Naive thymus-derived CD4-positive, alpha-beta T cell (primary cell): ENCODE results near the gene TIMELESS. TPM values are rescaled to one million over a fixed set of nuclear protein-coding genes. Genes with fewer than 3 reads are reported as not detected.

Experiments used
- ATAC-seq: fragments of 150-1000 bp; cut with Tn5 transposase; 2 replicates; pipeline ENCODE4 v1.10.0; 2021; ENCODE audit warnings: mild to moderate bottlenecking, moderate library complexity
- CTCF ChIA-PET: fragments of 350-600 bp; sonication (Branson Sonifier 250); formaldehyde crosslinking; loops from one replicate; lab custom pipeline; 2021; ENCODE audit warnings: antibody characterized with exemption; lab: Charles Lee
- POLR2A ChIA-PET: fragments of 350-600 bp; sonication (Branson Sonifier 250); formaldehyde crosslinking; loops from one replicate; lab custom pipeline; 2021; ENCODE audit warnings: antibody characterized with exemption, inconsistent platforms; lab: Charles Lee
- DNase-seq, 9 donors: peaks; one replicate each; pipeline versions ENCODE4 v3.0.0 to v3.0.0-alpha.2; 2020 to 2022; ENCODE audit warnings: mixed read lengths in 1 of 9
- H3K27ac ChIP-seq: one replicate; pipeline ENCODE4 v1.7.0; 2013; ENCODE audit warnings: mild to moderate bottlenecking, low read depth, low read length, moderate library complexity
- H3K27me3 ChIP-seq, 2 donors: one replicate each; pipeline ENCODE4 v1.7.0; 2013; ENCODE audit warnings: low read length in 2 of 2, mild to moderate bottlenecking in 2 of 2, moderate library complexity in 2 of 2; ENCODE audit not compliant: control insufficient read depth in 2 of 2, insufficient read depth in 2 of 2
- H3K36me3 ChIP-seq, 3 experiments: 1 replicate in 2 of 3; 2 replicates in 1 of 3; pipeline ENCODE4 v1.7.0; 2013; ENCODE audit warnings: low read length in 3 of 3, mild to moderate bottlenecking in 3 of 3, moderate library complexity in 1 of 3; ENCODE audit not compliant: insufficient read depth in 3 of 3, control insufficient read depth in 2 of 3
- H3K4me1 ChIP-seq, 2 donors: one replicate each; pipeline ENCODE4 v1.7.0; 2013; ENCODE audit warnings: low read length in 2 of 2, mild to moderate bottlenecking in 2 of 2, moderate library complexity in 1 of 2; ENCODE audit not compliant: control insufficient read depth in 2 of 2, insufficient read depth in 2 of 2
- H3K4me3 ChIP-seq: 2 replicates; pipeline ENCODE4 v1.7.0; 2013; ENCODE audit warnings: mild to moderate bottlenecking, low read length
- H3K9me3 ChIP-seq, 3 experiments: 1 replicate in 2 of 3; 2 replicates in 1 of 3; pipeline ENCODE4 v1.7.0; 2013; ENCODE audit warnings: low read length in 3 of 3; ENCODE audit not compliant: control insufficient read depth in 2 of 3
- H3K27ac Mint-ChIP-seq, 9 donors: one replicate each; pipeline ENCODE4 v1.8.0; 2020 to 2022; ENCODE audit warnings: mixed read lengths in 9 of 9, mild to moderate bottlenecking in 8 of 9, moderate library complexity in 5 of 9, inconsistent platforms in 2 of 9
- H3K27me3 Mint-ChIP-seq, 5 donors: one replicate each; pipeline ENCODE4 v1.8.0; 2021 to 2022; ENCODE audit warnings: mixed read lengths in 5 of 5, mild to moderate bottlenecking in 1 of 5
- H3K36me3 Mint-ChIP-seq, 5 donors: one replicate each; pipeline ENCODE4 v1.8.0; 2020 to 2022; ENCODE audit warnings: mixed read lengths in 5 of 5, mild to moderate bottlenecking in 3 of 5, inconsistent platforms in 1 of 5
- H3K4me1 Mint-ChIP-seq, 7 donors: one replicate each; pipeline ENCODE4 v1.8.0; 2020 to 2022; ENCODE audit warnings: mixed read lengths in 7 of 7, mild to moderate bottlenecking in 3 of 7, inconsistent platforms in 1 of 7
- H3K4me3 Mint-ChIP-seq, 10 donors: one replicate each; pipeline ENCODE4 v1.8.0; 2020 to 2022; ENCODE audit warnings: mild to moderate bottlenecking in 10 of 10, mixed read lengths in 10 of 10, moderate library complexity in 6 of 10, inconsistent platforms in 2 of 10
- H3K9me3 Mint-ChIP-seq, 11 donors: one replicate each; pipeline ENCODE4 v1.8.0; 2020 to 2022; ENCODE audit warnings: mixed read lengths in 11 of 11, mild to moderate bottlenecking in 4 of 11, inconsistent platforms in 1 of 11, moderate library complexity in 1 of 11
- intact Hi-C, 2 donors: fragments of 100-400 bp; cut with micrococcal nuclease; formaldehyde crosslinking; loops; one replicate each; pipeline ENCODE4 v1.15.1; 2023
- polyA plus RNA-seq, 2 donors: library from polyadenylated mRNA; unstranded; fragments of 300-500 nt; fragmentation: Illumina TruSeq; gene quantifications; one replicate each; pipeline ENCODE4 v1.2.3, GENCODE V29; 2021
- total RNA-seq, 6 experiments: library from RNA in 5 of 6; stranded (reverse) in 5 of 6; gene quantifications; 1 replicate in 5 of 6; 2 replicates in 1 of 6; pipeline ENCODE4 v1.2.3 and lab custom pipeline; 2021 to 2026

TIMELESS gene
- total and polyA plus RNA-seq, 7 experiments from 2014 or later = 2.7 to 42.3 (median 4.6) TPM

DNA sequence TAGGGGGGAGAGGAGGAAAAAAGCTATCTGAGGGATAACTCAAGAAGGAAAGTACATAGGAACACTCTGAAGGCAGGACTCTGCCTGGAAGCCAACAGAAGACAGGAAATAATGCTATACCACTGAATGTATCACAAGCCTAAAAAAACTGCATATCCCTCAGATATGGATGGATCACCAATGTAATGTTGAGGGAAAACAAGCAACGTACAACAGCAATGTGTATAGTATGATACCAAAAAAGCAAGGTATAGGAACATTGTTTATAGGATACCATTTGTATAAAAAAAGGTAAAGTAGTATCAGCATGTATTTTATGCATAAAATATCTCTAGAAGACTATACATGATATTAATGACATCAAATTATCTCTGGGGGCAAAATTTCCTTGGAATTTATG lies 35.3 kb upstream of the TIMELESS start:
- ATAC-seq (no peak), DNase-seq (no peak)
- H3K9me3 ChIP-seq = no peaks in the 10 kb centered on the region
- peaks cover 0 to 2% of the 10 kb centered on the region in 2 donors for H3K27me3 ChIP-seq
- POLR2A ChIA-PET = no interaction called here
- Mint-ChIP-seq H3K4me3 (no peak overlapping the region), H3K4me1 (peaks cover 12 to 21% (median 16%) of the 10 kb centered on the region in 7 donors), H3K27me3 (peaks cover 0 to 34% (median 0%) of the 10 kb centered on the region in 5 donors), H3K36me3 (peaks cover 0 to 4% (median 0%) of the 10 kb centered on the region in 5 donors), H3K27ac (no peak overlapping the region), H3K9me3 (peaks cover 0 to 3% (median 0%) of the 10 kb centered on the region in 11 donors)
- intact Hi-C loops = no loop called here
- CTCF ChIA-PET = interaction anchor here (0.6 kb wide), 1 partner anchor 312 kb away, joined by 3 read pairs; no protein-coding TSS in a partner anchor
- no peak overlapping the region for H3K4me3 ChIP-seq
- no peaks in the 10 kb centered on the region for H3K36me3 ChIP-seq
- peaks cover 0 to 6% of the 10 kb centered on the region in 2 donors for H3K4me1 ChIP-seq
- no peak overlapping the region for H3K27ac ChIP-seq

- no peaks in the 10 kb centered on the region for H3K4me1 ChIP-seq
- POLR2A ChIA-PET = interaction anchor here (0.5 to 0.6 kb wide), 2 partner anchors 30 to 160 kb away, joined by 3 to 4 read pairs; partner anchors contain the start of gene TIMELESS
- H3K36me3 ChIP-seq = no peaks in the 10 kb centered on the region
- DNase-seq (no peak), ATAC-seq (no peak)
- Mint-ChIP-seq H3K27ac (no peak overlapping the region), H3K4me1 (peaks cover 0 to 7% (median 2%) of the 10 kb centered on the region in 7 donors), H3K27me3 (no peaks in the 10 kb centered on the region), H3K9me3 (no peaks in the 10 kb centered on the region), H3K36me3 (peaks cover 0 to 7% (median 0%) of the 10 kb centered on the region in 5 donors), H3K4me3 (no peak overlapping the region)
- no peak overlapping the region for H3K27ac ChIP-seq
- intact Hi-C loops = no loop called here
- H3K4me3 ChIP-seq = no peak overlapping the region
- CTCF ChIA-PET = interaction anchor here (1.8 kb wide), 1 partner anchor 35 kb away, joined by 5 read pairs; no protein-coding TSS in a partner anchor
- H3K27me3 ChIP-seq = no peaks in the 10 kb centered on the region
- no peaks in the 10 kb centered on the region for H3K9me3 ChIP-seq
These were observed 30.4 kb upstream of the TIMELESS start for GRCh38 chr12:56479625-56480024.

DNA sequence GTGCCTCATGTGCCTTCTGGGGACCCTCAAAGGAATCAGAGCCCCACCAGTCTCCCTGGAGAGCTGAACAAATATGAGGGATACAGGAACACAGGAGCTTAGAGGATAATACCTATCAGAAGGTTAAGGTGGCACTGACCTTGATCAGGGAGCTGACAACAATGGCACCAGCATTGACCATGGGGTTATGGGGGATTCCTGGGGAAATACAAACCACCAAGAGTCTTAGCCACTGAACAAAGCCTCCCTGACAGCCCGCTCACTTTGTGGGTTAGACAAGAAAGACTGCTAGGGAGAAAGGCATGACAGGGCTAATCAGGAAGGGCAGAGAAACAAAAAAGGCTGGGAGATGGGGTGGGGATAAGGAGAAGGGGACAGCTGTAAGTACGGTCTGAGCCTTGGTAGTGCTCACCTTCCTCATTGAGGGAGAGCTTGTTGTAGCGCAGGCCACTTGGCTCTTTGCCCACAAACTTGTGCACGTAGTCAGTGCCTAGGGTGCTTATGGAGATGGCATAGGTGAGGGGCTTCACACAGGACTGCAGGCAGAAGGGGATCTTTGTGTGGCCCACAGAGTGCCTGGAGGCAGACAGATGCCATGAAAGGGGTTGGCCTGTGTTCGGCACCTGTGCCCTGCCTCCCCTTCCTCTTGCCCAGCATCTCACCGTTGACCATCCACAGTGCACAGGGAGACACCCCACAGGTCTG lies 28.4 kb upstream of the TIMELESS start:
- Mint-ChIP-seq H3K9me3 (no peaks in the 10 kb centered on the region), H3K27me3 (no peaks in the 10 kb centered on the region), H3K4me3 (no peak overlapping the region), H3K36me3 (peaks cover 0 to 7% (median 0%) of the 10 kb centered on the region in 5 donors), H3K4me1 (peaks cover 0 to 7% (median 2%) of the 10 kb centered on the region in 7 donors), H3K27ac (peak overlapping the region in 2 of 9 donors; percentile 29 to 30)
- intact Hi-C loops = no loop called here
- H3K27ac ChIP-seq = no peak overlapping the region
- peaks cover 0 to 3% (median 0%) of the 10 kb centered on the region in 3 experiments for H3K36me3 ChIP-seq
- no peaks in the 10 kb centered on the region for H3K4me1 ChIP-seq
- no peaks in the 10 kb centered on the region for H3K9me3 ChIP-seq
- POLR2A ChIA-PET = interaction anchor here (0.7 to 1.0 kb wide), 2 partner anchors 8 to 9 kb away, joined by 3 to 4 read pairs; partner anchors contain the start of gene SPRYD4
- no peaks in the 10 kb centered on the region for H3K27me3 ChIP-seq
- CTCF ChIA-PET = interaction anchor here (0.5 kb wide), 2 partner anchors 10 to 95 kb away, joined by 3 read pairs; partner anchors contain the start of gene GLS2
- DNase-seq = no peak
- ATAC-seq = no peak
- no peak overlapping the region for H3K4me3 ChIP-seq

GRCh38 chr12:56476972-56477432 lies 27.8 kb upstream of the TIMELESS start:
- H3K36me3 ChIP-seq = peaks cover 0 to 3% (median 0%) of the 10 kb centered on the region in 3 experiments
- ATAC-seq (no peak), DNase-seq (no peak)
- no peaks in the 10 kb centered on the region for H3K27me3 ChIP-seq
- H3K4me1 Mint-ChIP-seq = peaks cover 0 to 8% (median 2%) of the 10 kb centered on the region in 7 donors
- H3K9me3 Mint-ChIP-seq = no peaks in the 10 kb centered on the region
- intact Hi-C loops = no loop called here
- CTCF ChIA-PET = interaction anchor here (1.0 kb wide), 1 partner anchor 285 kb away, joined by 3 read pairs; no protein-coding TSS in a partner anchor
- no peaks in the 10 kb centered on the region for H3K9me3 ChIP-seq
- no peak overlapping the region for H3K27ac ChIP-seq
- no peaks in the 10 kb centered on the region for H3K4me1 ChIP-seq
- peaks cover 0 to 7% (median 0%) of the 10 kb centered on the region in 5 donors for H3K36me3 Mint-ChIP-seq
- H3K4me3 Mint-ChIP-seq = no peak overlapping the region
- H3K27ac Mint-ChIP-seq = peak overlapping the region in 2 of 9 donors; percentile 29 to 30
- H3K4me3 ChIP-seq = no peak overlapping the region
- POLR2A ChIA-PET = interaction anchor here (1.0 kb wide), 1 partner anchor 8 kb away, joined by 3 read pairs; the partner anchor contains the start of gene SPRYD4
- no peaks in the 10 kb centered on the region for H3K27me3 Mint-ChIP-seq

DNA sequence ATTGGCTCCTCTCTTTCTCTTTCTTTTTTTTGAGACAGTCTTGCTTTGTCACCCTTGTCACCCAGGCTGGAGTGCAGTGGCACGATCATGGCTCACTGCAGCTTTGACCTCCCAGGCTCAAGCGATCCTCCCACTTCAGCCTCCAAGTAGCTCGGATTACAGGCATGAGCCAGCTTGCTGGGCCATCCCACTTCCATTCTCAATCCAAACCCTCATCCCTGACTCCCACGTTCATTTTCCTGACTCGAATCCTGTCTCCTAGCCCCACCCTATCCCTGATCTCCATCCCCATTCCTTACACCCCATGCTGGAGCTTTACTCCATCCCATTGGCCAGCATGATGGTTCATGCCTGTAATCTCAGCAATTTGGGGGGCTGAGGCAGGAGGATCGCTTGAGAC lies 26.9 kb upstream of the TIMELESS start:
- H3K4me1 ChIP-seq = no peaks in the 10 kb centered on the region
- Mint-ChIP-seq H3K27me3 (no peaks in the 10 kb centered on the region), H3K4me1 (peaks cover 0 to 13% (median 5%) of the 10 kb centered on the region in 7 donors), H3K27ac (peak overlapping the region in 1 of 9 donors; percentile 67), H3K4me3 (no peak overlapping the region), H3K9me3 (no peaks in the 10 kb centered on the region), H3K36me3 (peaks cover 0 to 7% (median 0%) of the 10 kb centered on the region in 5 donors)
- H3K9me3 ChIP-seq = no peaks in the 10 kb centered on the region
- no peaks in the 10 kb centered on the region for H3K27me3 ChIP-seq
- ChIA-PET CTCF (interaction anchor here (1.0 kb wide), 1 partner anchor 284 kb away, joined by 3 read pairs; no protein-coding TSS in a partner anchor), POLR2A (interaction anchor here (0.5 kb wide), 1 partner anchor 81 kb away, joined by 4 read pairs; no protein-coding TSS in a partner anchor)
- no peak overlapping the region for H3K4me3 ChIP-seq
- intact Hi-C loops = no loop called here
- peaks cover 0 to 8% (median 0%) of the 10 kb centered on the region in 3 experiments for H3K36me3 ChIP-seq
- ATAC-seq (no peak), DNase-seq (no peak)
- no peak overlapping the region for H3K27ac ChIP-seq

- H3K4me3 ChIP-seq = no peak overlapping the region
- intact Hi-C loops = no loop called here
- H3K9me3 Mint-ChIP-seq = no peaks in the 10 kb centered on the region
- DNase-seq = no peak
- ChIA-PET POLR2A (no interaction called here), CTCF (no interaction called here)
- peaks cover 0 to 7% (median 3%) of the 10 kb centered on the region in 5 donors for H3K36me3 Mint-ChIP-seq
- H3K27ac Mint-ChIP-seq = peak overlapping the region in 3 of 9 donors; percentile 5 to 71 (median 35)
- peaks cover 6% of the 10 kb centered on the region in 2 donors for H3K4me1 ChIP-seq
- H3K36me3 ChIP-seq = peaks cover 0 to 8% (median 0%) of the 10 kb centered on the region in 3 experiments
- no peaks in the 10 kb centered on the region for H3K9me3 ChIP-seq
- peaks cover 8 to 25% (median 14%) of the 10 kb centered on the region in 7 donors for H3K4me1 Mint-ChIP-seq
- no peaks in the 10 kb centered on the region for H3K27me3 ChIP-seq
- no peaks in the 10 kb centered on the region for H3K27me3 Mint-ChIP-seq
- no peak overlapping the region for H3K4me3 Mint-ChIP-seq
- ATAC-seq = no peak
- H3K27ac ChIP-seq = no peak overlapping the region
These were observed 25.2 kb upstream of the TIMELESS start for GRCh38 chr12:56474389-56474788.
